ENCODE measurements around the gene YPEL3. TPM values are rescaled to one million over a fixed set of nuclear protein-coding genes. Genes with fewer than 3 reads are reported as not detected.

YPEL3 gene
- polyA plus RNA-seq, 2 of the 4 experiments (the other 2 are of a cell fraction): 4.5 to 8.1 TPM

- ATAC-seq (no peak), FAIRE-seq (no peak), DNase-seq (ENCODE audit: low read depth in 1 of 2, low spot score in 1 of 2) (no peak)
- TF ChIP-seq HOXA7 (CRISPR knock-in tag; IDR thresholded peaks at IDR 0.05) (no peak), TP53 (CRISPR knock-in tag; IDR thresholded peaks at IDR 0.05) (no peak), ELK1 (IDR thresholded peaks at IDR 0.05; ENCODE audit: low read depth, low read length) (no peak), SREBF2 (IDR thresholded peaks at IDR 0.05) (no peak), CTCF (IDR thresholded peaks at IDR 0.05) (no peak), CEBPB (IDR thresholded peaks at IDR 0.05) (no peak), HOXB5 (CRISPR knock-in tag; IDR thresholded peaks at IDR 0.05) (no peak), HOXB13 (CRISPR knock-in tag; IDR thresholded peaks at IDR 0.05; ENCODE audit: low read depth) (no peak), EP300 (IDR thresholded peaks at IDR 0.05) (no peak), POLR2AphosphoS2 (conservative IDR thresholded peaks at IDR 0.05; ENCODE audit: low read length) (no peak), ZNF302 (CRISPR knock-in tag; IDR thresholded peaks at IDR 0.05) (no peak), FOSL2 (IDR thresholded peaks at IDR 0.05) (no peak), FOSL2 (CRISPR knock-in tag; IDR thresholded peaks at IDR 0.05) (no peak)
- TF ChIP-seq, protein P1, sequence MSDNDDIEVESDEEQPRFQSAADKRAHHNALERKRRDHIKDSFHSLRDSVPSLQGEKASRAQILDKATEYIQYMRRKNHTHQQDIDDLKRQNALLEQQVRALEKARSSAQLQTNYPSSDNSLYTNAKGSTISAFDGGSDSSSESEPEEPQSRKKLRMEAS (IDR thresholded peaks at IDR 0.05): no peak
- TF ChIP-seq, protein P2, sequence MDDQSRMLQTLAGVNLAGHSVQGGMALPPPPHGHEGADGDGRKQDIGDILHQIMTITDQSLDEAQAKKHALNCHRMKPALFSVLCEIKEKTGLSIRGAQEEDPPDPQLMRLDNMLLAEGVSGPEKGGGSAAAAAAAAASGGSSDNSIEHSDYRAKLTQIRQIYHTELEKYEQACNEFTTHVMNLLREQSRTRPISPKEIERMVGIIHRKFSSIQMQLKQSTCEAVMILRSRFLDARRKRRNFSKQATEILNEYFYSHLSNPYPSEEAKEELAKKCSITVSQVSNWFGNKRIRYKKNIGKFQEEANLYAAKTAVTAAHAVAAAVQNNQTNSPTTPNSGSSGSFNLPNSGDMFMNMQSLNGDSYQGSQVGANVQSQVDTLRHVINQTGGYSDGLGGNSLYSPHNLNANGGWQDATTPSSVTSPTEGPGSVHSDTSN (IDR thresholded peaks at IDR 0.05): no peak
- peaks cover 23% of the 10 kb centered on the region for H3K4me1 ChIP-seq
- POLR2A ChIA-PET: interaction anchor here (1.3 kb wide), 1 partner anchor 8 kb away, joined by 3 read pairs; no protein-coding TSS in a partner anchor
- peak overlapping the region; percentile 73; the same call in 2 of the 3 replicates for H3K4me3 ChIP-seq
- H3K27ac ChIP-seq: peak overlapping the region; percentile 96 to 97
- no peaks in the 10 kb centered on the region for H3K9me3 ChIP-seq
- CTCF ChIA-PET: interaction anchor here (0.5 to 9.9 kb wide), 12 partner anchors 9 to 361 kb away, joined by 3 to 119 read pairs (median 4); partner anchors contain the start of genes PPP4C and TBX6
- WGBS (ENCODE audit: missing lambda C conversion rate): 72% methylated on average over 12 of the region's 12 CpGs
- peak overlapping the region; percentile 90 for H3K4me2 ChIP-seq
Observed at GRCh38 chr16:30063278-30063892, 32.6 kb downstream of the YPEL3 start.

- ChIA-PET CTCF (interaction anchor here (7.3 to 9.9 kb wide), 2 partner anchors 28 to 30 kb away, joined by 36 to 119 read pairs; partner anchors contain the start of genes TBX6 and TLCD3B), POLR2A (no interaction called here)
- no peak overlapping the region for H3K4me3 ChIP-seq
- ATAC-seq: no peak
- H3K27ac ChIP-seq: 0 out of 6 replicates have a peak overlapping the region, but pooled peaks of 1 of the 2 experiments have one; percentile 10
- 75% methylated on average over 2 of the region's 2 CpGs for WGBS (ENCODE audit: missing lambda C conversion rate)
- no peaks in the 10 kb centered on the region for H3K9me3 ChIP-seq
- FAIRE-seq: no peak
- H3K4me2 ChIP-seq: no peak overlapping the region
- no peak for DNase-seq (ENCODE audit: low read depth in 1 of 2, low spot score in 1 of 2)
- peaks cover 8% of the 10 kb centered on the region; the same call in 2 of the 3 replicates for H3K4me1 ChIP-seq
- TF ChIP-seq BCL3 (IDR thresholded peaks at IDR 0.05) (no peak), KDM5A (IDR thresholded peaks at IDR 0.05) (no peak), KDM1A (IDR thresholded peaks at IDR 0.05; ENCODE audit: low read depth) (no peak), POLR2AphosphoS2 (conservative IDR thresholded peaks at IDR 0.05; ENCODE audit: low read length) (no peak), HOXA7 (CRISPR knock-in tag; IDR thresholded peaks at IDR 0.05) (no peak), EP300 (IDR thresholded peaks at IDR 0.05) (no peak), TP53 (CRISPR knock-in tag; IDR thresholded peaks at IDR 0.05) (no peak), FOXS1 (CRISPR knock-in tag; IDR thresholded peaks at IDR 0.05) (no peak), CBX8 (IDR thresholded peaks at IDR 0.05) (no peak), HMGXB4 (CRISPR knock-in tag; IDR thresholded peaks at IDR 0.05; ENCODE audit: borderline replicate concordance) (no peak), SMC3 (IDR thresholded peaks at IDR 0.05) (no peak), POLR2A (IDR thresholded peaks at IDR 0.05; ENCODE audit: low read length) (no peak)
- TF ChIP-seq, protein P3, sequence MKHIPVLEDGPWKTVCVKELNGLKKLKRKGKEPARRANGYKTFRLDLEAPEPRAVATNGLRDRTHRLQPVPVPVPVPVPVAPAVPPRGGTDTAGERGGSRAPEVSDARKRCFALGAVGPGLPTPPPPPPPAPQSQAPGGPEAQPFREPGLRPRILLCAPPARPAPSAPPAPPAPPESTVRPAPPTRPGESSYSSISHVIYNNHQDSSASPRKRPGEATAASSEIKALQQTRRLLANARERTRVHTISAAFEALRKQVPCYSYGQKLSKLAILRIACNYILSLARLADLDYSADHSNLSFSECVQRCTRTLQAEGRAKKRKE (CRISPR knock-in tag; IDR thresholded peaks at IDR 0.05; ENCODE audit: low read depth): no peak
- TF ChIP-seq, protein P4, sequence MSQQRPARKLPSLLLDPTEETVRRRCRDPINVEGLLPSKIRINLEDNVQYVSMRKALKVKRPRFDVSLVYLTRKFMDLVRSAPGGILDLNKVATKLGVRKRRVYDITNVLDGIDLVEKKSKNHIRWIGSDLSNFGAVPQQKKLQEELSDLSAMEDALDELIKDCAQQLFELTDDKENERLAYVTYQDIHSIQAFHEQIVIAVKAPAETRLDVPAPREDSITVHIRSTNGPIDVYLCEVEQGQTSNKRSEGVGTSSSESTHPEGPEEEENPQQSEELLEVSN (IDR thresholded peaks at IDR 0.05; ENCODE audit: borderline replicate concordance, low read depth): no peak
- TF ChIP-seq, protein P2 (IDR thresholded peaks at IDR 0.05): no peak
Observed at GRCh38 chr16:30060836-30061554, 35.0 kb downstream of the YPEL3 start.

All from A549 (cell line).